ENCODE measurements around the gene BCR.

DNA sequence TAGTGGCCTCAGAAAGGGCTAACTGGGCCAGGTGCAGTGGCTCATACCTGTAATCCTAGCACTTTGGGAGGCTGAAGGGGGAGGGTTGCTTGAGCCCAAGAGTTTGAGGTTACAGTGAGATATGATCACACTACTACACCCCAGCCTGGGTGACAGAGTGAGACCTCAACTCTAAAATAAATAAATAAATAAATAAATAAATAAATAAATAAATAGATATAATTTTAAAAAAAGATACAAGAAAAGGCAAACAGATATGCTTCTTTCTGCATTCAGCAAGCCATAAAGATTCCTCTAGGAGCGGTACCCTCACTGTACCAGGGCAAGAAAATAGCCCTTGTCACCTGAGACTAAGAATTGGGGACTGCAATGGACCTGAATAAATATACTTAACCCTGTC lies 37.2 kb upstream of the BCR start:
- TF ChIP-seq, protein P1, sequence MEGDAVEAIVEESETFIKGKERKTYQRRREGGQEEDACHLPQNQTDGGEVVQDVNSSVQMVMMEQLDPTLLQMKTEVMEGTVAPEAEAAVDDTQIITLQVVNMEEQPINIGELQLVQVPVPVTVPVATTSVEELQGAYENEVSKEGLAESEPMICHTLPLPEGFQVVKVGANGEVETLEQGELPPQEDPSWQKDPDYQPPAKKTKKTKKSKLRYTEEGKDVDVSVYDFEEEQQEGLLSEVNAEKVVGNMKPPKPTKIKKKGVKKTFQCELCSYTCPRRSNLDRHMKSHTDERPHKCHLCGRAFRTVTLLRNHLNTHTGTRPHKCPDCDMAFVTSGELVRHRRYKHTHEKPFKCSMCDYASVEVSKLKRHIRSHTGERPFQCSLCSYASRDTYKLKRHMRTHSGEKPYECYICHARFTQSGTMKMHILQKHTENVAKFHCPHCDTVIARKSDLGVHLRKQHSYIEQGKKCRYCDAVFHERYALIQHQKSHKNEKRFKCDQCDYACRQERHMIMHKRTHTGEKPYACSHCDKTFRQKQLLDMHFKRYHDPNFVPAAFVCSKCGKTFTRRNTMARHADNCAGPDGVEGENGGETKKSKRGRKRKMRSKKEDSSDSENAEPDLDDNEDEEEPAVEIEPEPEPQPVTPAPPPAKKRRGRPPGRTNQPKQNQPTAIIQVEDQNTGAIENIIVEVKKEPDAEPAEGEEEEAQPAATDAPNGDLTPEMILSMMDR (IDR thresholded peaks at IDR 0.05; ENCODE audit: low read depth, low read length, poor library complexity, severe bottlenecking), result no peak
- no peak for TF ChIP-seq EZH2phosphoT487 (IDR thresholded peaks at IDR 0.05; ENCODE audit: borderline replicate concordance, low read length)

Data from DOHH2 (cell line).